AG04450 (cell line): ENCODE data around the gene GATD1. TPM values are rescaled to one million over a fixed set of nuclear protein-coding genes. Genes with fewer than 3 reads are reported as not detected.
A peak's percentile ranks its signal among the peaks of the same experiment; 100 is the strongest.

Source experiments
- CTCF ChIA-PET: fragments of 300-600, 350-600 bp; formaldehyde crosslinking; extraction: SDS; loops from one replicate; lab custom pipeline; 2022; ENCODE audit warnings: antibody characterized with exemption, inconsistent platforms; lab: Charles Lee
- POLR2A ChIA-PET: fragments of 350-600 bp; formaldehyde crosslinking; extraction: SDS; loops from one replicate; lab custom pipeline; 2021; ENCODE audit warnings: antibody characterized with exemption, inconsistent platforms; lab: Yijun Ruan, JAX
- DNase-seq: peaks from one replicate; pipeline ENCODE4 v3.0.0-alpha.2; 2011; ENCODE audit warnings: low read depth, low spot score
- H3K27ac ChIP-seq: one replicate; pipeline ENCODE4 v1.5.1; 2012; ENCODE audit warnings: low read depth, low read length, control low read depth
- H3K27me3 ChIP-seq: one replicate; pipeline ENCODE4 v1.6.0; 2012; ENCODE audit warnings: low read length; ENCODE audit not compliant: control insufficient read depth, insufficient read depth
- H3K4me3 ChIP-seq: 2 replicates; pipeline ENCODE4 v1.5.1; 2011; ENCODE audit warnings: mild to moderate bottlenecking, low read depth, low read length, control low read depth
- H3K9me3 ChIP-seq: 2 replicates; pipeline ENCODE4 v1.5.1; 2012; ENCODE audit warnings: low read length; ENCODE audit not compliant: control insufficient read depth, insufficient read depth
- polyA plus RNA-seq: library from polyadenylated mRNA; depleted of rRNA; stranded (reverse); fragments of >200 nt; gene quantifications from 2 replicates; pipeline ENCODE4 v1.2.3, GENCODE V29; 2011
- TF ChIP-seq, protein P1 (sequence below): IDR thresholded peaks from 2 replicates; pipeline ENCODE4 v1.5.1; 2011; ENCODE audit warnings: low read depth, low read length, control low read depth, inconsistent platforms

The GATD1 gene
- polyA plus RNA-seq, 1 experiment: 15.0 TPM

DNA sequence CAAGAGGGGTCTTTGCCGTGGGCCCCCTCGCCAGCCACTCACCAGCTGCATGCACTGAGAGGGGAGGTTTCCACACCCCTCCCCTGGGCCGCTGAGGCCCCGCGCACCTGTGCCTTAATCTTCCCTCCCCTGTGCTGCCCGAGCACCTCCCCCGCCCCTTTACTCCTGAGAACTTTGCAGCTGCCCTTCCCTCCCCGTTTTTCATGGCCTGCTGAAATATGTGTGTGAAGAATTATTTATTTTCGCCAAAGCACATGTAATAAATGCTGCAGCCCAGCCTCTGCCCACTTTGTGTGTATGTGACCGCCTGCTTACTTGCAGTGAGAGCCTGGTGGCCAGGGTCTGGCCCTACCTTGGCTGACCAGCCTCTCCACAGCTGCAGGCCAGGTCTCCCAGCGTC, 47.7 kb upstream of the GATD1 start:
- ChIA-PET POLR2A (no interaction called here), CTCF (no interaction called here)
- Histone ChIP-seq H3K27ac (no peak overlapping the region), H3K4me3 (no peak overlapping the region), H3K9me3 (no peaks in the 10 kb centered on the region; the same call in 1 of the 2 replicates), H3K27me3 (no peaks in the 10 kb centered on the region)
- no peak for DNase-seq
- TF ChIP-seq, protein P1, sequence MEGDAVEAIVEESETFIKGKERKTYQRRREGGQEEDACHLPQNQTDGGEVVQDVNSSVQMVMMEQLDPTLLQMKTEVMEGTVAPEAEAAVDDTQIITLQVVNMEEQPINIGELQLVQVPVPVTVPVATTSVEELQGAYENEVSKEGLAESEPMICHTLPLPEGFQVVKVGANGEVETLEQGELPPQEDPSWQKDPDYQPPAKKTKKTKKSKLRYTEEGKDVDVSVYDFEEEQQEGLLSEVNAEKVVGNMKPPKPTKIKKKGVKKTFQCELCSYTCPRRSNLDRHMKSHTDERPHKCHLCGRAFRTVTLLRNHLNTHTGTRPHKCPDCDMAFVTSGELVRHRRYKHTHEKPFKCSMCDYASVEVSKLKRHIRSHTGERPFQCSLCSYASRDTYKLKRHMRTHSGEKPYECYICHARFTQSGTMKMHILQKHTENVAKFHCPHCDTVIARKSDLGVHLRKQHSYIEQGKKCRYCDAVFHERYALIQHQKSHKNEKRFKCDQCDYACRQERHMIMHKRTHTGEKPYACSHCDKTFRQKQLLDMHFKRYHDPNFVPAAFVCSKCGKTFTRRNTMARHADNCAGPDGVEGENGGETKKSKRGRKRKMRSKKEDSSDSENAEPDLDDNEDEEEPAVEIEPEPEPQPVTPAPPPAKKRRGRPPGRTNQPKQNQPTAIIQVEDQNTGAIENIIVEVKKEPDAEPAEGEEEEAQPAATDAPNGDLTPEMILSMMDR: no peak

DNA sequence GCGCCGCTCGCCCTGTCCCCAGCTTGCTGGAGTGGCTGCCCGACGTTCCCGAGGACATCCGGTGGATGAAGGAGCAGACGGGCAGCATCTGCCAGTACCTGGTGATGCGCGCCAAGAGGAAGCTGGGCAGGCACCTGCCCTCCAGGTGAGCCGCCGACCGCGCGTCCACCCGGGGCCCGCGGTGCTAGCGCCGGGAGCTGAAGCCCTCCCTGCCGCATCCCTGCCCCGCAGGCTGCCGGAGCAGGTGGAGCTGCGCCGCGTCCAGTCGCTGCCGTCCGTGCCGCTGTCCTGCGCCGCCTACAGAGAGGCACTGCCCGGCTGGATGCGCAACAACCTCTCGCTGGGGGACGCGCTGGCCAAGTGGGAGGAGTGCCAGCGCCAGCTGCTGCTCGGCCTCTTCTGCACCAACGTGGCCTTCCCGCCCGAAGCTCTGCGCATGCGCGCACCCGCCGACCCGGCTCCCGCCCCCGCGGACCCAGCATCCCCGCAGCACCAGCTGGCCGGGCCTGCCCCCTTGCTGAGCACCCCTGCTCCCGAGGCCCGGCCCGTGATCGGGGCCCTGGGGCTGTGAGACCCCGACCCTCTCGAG, 47.1 kb upstream of the GATD1 start:
- ChIA-PET POLR2A (no interaction called here), CTCF (no interaction called here)
- Histone ChIP-seq H3K9me3 (no peaks in the 10 kb centered on the region; the same call in 1 of the 2 replicates), H3K27ac (no peak overlapping the region), H3K4me3 (no peak overlapping the region), H3K27me3 (no peaks in the 10 kb centered on the region)
- no peak for DNase-seq
- TF ChIP-seq, protein P1: no peak

DNA sequence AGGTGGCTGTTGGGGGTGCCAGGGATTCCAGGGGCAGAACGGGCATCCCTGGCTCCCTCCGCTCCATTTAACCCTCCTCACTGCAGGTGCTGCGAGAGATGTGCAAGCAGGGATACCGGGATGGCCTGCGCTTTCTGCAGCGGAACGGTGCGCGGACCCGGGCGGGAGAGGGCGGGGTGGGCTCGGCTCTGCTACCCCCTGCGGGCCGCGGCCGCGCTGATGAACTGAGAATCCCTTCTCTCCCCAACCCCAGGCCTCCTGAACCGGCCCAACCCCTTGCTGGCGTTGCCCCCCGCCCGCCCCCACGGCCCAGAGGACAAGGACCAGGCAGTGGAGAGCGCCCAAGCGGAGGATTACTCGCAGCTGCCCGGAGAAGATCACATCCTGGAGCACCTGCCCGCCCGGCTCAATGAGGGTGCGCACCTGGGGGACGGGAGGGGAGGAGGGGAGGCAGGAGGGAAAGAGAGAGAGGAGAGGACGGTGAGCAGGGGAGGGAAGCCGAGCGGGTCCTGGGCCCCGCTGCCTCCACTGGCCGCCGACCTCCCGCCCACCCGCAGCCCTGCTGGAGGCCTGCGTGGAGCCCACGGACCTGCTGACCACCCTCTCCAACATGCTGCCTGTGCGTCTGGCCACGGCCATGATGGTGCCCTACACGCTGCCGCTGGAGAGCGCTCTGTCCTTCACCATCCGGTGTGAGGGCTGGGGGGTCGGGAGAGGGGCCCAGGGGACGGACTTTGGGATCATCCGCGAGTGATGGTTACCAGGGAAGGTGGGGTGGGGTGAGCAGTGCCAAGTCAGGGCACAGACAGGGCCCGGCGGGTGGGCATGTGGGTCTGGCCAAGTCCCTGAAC, 46.4 kb upstream of the GATD1 start:
- CTCF ChIA-PET: no interaction called here
- no peak for DNase-seq
- no peak overlapping the region for H3K4me3 ChIP-seq
- H3K9me3 ChIP-seq: no peaks in the 10 kb centered on the region; the same call in 1 of the 2 replicates
- POLR2A ChIA-PET: interaction anchor here (0.8 kb wide), 1 partner anchor 11 kb away, joined by 3 read pairs; no protein-coding TSS in a partner anchor
- H3K27ac ChIP-seq: no peak overlapping the region
- TF ChIP-seq, protein P1: no peak
- H3K27me3 ChIP-seq: no peaks in the 10 kb centered on the region

DNA sequence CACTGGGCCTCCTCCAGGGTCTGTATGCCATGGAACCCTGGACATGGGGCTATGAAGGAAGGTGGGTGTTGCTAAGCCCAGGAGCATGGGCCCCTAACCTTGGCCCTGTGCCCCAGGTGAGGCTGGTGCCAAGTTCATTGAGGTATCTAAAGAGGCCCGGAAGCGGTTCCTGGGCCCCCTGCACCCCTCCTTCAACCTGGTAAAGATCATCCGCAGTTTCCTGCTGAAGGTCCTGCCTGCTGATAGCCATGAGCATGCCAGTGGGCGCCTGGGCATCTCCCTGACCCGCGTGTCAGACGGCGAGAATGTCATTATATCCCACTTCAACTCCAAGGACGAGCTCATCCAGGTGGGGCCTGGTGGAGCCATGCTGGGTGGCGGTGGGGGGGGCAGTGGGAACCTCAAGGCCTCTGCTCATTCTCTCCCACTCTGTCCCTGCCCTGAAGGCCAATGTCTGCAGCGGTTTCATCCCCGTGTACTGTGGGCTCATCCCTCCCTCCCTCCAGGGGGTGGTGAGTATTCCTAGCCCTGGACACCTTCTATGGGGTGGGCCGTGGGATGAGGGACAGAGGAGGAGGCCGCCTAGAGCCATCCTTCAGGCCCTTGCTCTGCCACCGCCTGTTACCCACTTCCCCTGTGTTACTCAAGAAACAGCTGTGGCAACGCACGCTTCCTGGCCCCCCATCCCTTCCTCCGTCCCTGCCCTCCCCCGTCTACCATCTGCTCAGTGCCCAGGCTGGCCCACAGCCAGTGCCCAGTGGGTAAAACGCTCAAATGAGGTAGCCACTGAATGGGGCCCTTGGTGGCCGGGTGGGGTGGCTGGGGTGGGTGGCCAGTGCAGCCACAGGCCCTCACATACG, 44.5 kb upstream of the GATD1 start:
- DNase-seq: no peak
- Histone ChIP-seq H3K9me3 (no peaks in the 10 kb centered on the region; the same call in 1 of the 2 replicates), H3K4me3 (peak overlapping the region; percentile 78), H3K27me3 (no peaks in the 10 kb centered on the region), H3K27ac (no peak overlapping the region)
- CTCF ChIA-PET: no interaction called here
- TF ChIP-seq, protein P1: no peak
- POLR2A ChIA-PET: interaction anchor here (1.0 kb wide), 1 partner anchor 12 kb away, joined by 3 read pairs; the partner anchor contains the start of gene RPLP2
